Dendritic cell treated with granulocyte-macrophage colony-stimulating factor and Interleukin-4, amounts not matched to agents 40 ng/mL and 50 ng/mL, for 4 days (primary cell): ENCODE data around the gene SREBF1.

Source experiments
- H3K27ac Mint-ChIP-seq: one replicate; pipeline ENCODE4 v1.8.0; 2022; ENCODE audit warnings: mild to moderate bottlenecking, mixed read lengths
- H3K27me3 Mint-ChIP-seq: one replicate; pipeline ENCODE4 v1.8.0; 2022; ENCODE audit warnings: mild to moderate bottlenecking, mixed read lengths
- H3K36me3 Mint-ChIP-seq: one replicate; pipeline ENCODE4 v1.8.0; 2022; ENCODE audit warnings: low read depth, mixed read lengths
- H3K4me1 Mint-ChIP-seq: one replicate; pipeline ENCODE4 v1.8.0; 2022; ENCODE audit warnings: low read depth, mixed read lengths
- H3K4me3 Mint-ChIP-seq: one replicate; pipeline ENCODE4 v1.8.0; 2022; ENCODE audit warnings: mild to moderate bottlenecking, moderate library complexity, mixed read lengths
- H3K9me3 Mint-ChIP-seq: one replicate; pipeline ENCODE4 v1.8.0; 2022; ENCODE audit warnings: mixed read lengths
- intact Hi-C: fragments of 100-400 bp; cut with micrococcal nuclease; formaldehyde crosslinking; loops from one replicate; pipeline ENCODE4 v1.15.0; 2022

The SREBF1 gene

DNA sequence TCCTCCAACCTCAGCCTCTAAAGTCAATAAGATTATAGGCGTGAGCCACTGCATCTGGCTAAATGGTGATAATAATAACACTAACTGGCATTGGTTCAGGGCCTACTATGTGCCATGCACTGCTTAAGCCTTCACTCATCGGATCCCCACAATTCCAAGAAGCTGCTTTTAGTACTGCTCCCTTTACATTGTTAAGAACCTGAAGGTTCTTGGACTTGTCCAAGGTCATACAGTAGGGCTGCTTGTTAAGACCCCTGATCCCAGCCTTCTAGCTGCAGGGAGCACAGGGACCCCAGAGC is 6.6 kb downstream of the SREBF1 start:
- peaks cover 88% of the 10 kb centered on the region for H3K4me1 Mint-ChIP-seq
- no peaks in the 10 kb centered on the region for H3K9me3 Mint-ChIP-seq
- H3K27ac Mint-ChIP-seq: no peak overlapping the region
- H3K27me3 Mint-ChIP-seq: no peaks in the 10 kb centered on the region
- H3K36me3 Mint-ChIP-seq: peaks cover 89% of the 10 kb centered on the region
- intact Hi-C loops: no loop called here
- H3K4me3 Mint-ChIP-seq: no peak overlapping the region

GRCh38 chr17:17827826-17828621 is 8.8 kb downstream of the SREBF1 start:
- H3K4me3 Mint-ChIP-seq: no peak overlapping the region
- intact Hi-C loops: loop anchor here (10.0 kb wide), 2 partner anchors 143 to 207 kb away; partner anchors contain the start of genes ATPAF2, GID4 and RAI1
- H3K9me3 Mint-ChIP-seq: no peaks in the 10 kb centered on the region
- peaks cover 86% of the 10 kb centered on the region for H3K4me1 Mint-ChIP-seq
- peaks cover 70% of the 10 kb centered on the region for H3K36me3 Mint-ChIP-seq
- peak overlapping the region; percentile 74 for H3K27ac Mint-ChIP-seq
- no peaks in the 10 kb centered on the region for H3K27me3 Mint-ChIP-seq

- H3K36me3 Mint-ChIP-seq: peaks cover 72% of the 10 kb centered on the region
- peak overlapping the region; percentile 74 for H3K27ac Mint-ChIP-seq
- no peaks in the 10 kb centered on the region for H3K9me3 Mint-ChIP-seq
- intact Hi-C loops: loop anchor here (10.0 kb wide), 2 partner anchors 142 to 208 kb away; partner anchors contain the start of genes ATPAF2, GID4 and RAI1
- peaks cover 88% of the 10 kb centered on the region for H3K4me1 Mint-ChIP-seq
- peak overlapping the region; percentile 13 for H3K4me3 Mint-ChIP-seq
- H3K27me3 Mint-ChIP-seq: no peaks in the 10 kb centered on the region
Measured at GRCh38 chr17:17826942-17827785, 9.6 kb downstream of the SREBF1 start.

DNA sequence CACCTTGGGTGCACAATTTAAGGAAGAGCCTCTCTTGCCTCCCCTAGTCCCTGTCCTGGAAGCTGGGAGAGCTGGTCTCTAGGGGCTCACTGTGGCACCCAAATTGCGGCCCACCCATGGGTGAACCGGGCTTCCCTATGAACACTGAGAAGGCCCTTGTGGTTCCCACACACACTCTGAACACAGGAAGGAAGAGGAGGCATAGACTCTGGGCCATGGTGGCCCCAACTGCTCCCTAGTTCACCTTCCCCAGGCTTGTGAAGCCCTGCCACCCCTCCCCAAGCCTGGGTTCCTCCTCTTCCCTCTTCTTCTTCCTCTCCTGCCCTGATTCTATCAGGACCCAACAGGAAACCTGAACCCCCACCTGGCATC is 10.5 kb downstream of the SREBF1 start:
- Mint-ChIP-seq H3K9me3 (no peaks in the 10 kb centered on the region), H3K27me3 (no peaks in the 10 kb centered on the region), H3K36me3 (peaks cover 68% of the 10 kb centered on the region), H3K4me3 (peak overlapping the region; percentile 4), H3K4me1 (peaks cover 88% of the 10 kb centered on the region), H3K27ac (peak overlapping the region; percentile 74)
- intact Hi-C loops: loop anchor here (10.0 kb wide), 2 partner anchors 142 to 208 kb away; partner anchors contain the start of genes ATPAF2, GID4 and RAI1

DNA sequence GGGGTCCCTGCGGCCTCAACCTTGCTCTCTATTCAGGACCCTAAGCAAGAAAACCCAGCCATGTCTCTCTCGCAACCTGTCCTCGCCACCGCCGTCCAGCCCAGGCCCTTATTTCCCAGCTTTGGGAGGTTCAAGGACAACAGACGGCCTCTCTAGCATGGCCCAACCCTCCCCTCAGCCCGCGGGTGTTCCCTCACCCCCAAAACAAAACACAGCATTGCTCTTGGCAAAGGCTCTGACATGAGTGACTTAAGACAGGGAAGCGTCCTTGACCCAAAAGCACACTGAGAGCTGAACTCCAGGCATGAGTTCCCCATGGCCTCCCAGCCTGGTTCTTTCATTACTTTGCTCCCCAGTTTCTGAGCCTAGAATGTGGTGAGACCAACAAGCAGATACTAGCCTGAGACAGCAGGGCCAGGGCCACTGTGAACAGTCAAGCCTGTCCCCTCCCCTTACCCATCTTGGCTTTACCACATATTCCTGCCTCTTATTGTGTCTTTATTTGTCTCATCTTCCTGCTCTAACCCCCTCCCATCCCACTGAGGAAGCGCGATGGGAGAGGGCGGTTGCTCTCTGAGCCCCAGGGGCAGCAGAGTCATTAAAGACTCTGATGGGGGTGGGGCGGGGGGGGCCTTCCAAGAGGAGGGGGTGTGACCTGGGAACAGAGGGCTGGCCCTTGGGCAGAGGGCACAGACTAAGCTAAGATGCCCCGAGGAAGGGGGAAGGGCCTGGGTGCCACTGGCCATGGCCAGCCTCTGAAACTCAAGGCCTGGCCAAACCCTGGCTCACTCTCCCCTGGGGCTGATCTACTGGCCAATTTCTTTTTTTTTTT is 11.8 kb downstream of the SREBF1 start:
- Mint-ChIP-seq H3K9me3 (no peaks in the 10 kb centered on the region), H3K4me1 (peaks cover 88% of the 10 kb centered on the region), H3K36me3 (peaks cover 68% of the 10 kb centered on the region), H3K4me3 (peak overlapping the region; percentile 67), H3K27ac (peak overlapping the region; percentile 74), H3K27me3 (no peaks in the 10 kb centered on the region)
- intact Hi-C loops: loop anchor here (2.0 to 10.0 kb wide), 3 partner anchors 16 to 210 kb away; partner anchors contain the start of genes ATPAF2, GID4 and RAI1

DNA sequence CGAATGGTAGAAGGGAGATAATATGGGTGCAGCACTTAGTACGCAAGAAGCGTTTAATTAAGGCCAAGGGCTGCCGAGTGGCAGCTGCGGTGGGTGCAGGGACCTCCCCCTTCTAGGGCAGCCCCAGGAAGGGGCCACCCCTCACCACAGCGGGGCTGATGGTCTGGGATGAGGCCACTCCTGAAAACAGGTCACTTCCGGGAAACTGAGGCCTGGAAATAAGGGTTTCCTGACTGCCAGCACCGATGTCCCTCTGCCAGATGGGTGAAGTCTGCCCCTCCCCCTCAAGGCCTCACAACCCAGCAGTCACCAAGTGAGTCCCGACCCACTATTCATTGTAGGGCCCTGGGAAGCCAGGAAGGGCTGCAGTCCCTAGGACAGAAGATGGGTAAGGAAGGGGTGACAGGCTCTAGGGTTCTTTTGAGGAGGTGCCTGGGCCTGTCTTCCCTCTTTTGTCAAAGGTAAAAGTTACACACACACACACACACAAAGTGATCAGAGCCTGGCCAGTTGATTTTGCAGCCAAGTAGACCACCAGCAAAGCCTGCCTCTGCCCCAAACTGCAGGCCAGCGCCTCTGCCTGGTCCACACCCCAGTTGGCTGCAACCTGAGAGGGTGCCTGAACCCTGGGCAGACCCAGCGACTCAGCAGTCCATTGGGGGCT is 12.5 kb downstream of the SREBF1 start:
- Mint-ChIP-seq H3K27me3 (no peaks in the 10 kb centered on the region), H3K27ac (peak overlapping the region; percentile 74), H3K9me3 (no peaks in the 10 kb centered on the region), H3K36me3 (peaks cover 68% of the 10 kb centered on the region), H3K4me3 (peak overlapping the region; percentile 67), H3K4me1 (peaks cover 88% of the 10 kb centered on the region)
- intact Hi-C loops: loop anchor here (2.0 to 10.0 kb wide), 3 partner anchors 17 to 211 kb away; partner anchors contain the start of genes ATPAF2, GID4 and RAI1

DNA sequence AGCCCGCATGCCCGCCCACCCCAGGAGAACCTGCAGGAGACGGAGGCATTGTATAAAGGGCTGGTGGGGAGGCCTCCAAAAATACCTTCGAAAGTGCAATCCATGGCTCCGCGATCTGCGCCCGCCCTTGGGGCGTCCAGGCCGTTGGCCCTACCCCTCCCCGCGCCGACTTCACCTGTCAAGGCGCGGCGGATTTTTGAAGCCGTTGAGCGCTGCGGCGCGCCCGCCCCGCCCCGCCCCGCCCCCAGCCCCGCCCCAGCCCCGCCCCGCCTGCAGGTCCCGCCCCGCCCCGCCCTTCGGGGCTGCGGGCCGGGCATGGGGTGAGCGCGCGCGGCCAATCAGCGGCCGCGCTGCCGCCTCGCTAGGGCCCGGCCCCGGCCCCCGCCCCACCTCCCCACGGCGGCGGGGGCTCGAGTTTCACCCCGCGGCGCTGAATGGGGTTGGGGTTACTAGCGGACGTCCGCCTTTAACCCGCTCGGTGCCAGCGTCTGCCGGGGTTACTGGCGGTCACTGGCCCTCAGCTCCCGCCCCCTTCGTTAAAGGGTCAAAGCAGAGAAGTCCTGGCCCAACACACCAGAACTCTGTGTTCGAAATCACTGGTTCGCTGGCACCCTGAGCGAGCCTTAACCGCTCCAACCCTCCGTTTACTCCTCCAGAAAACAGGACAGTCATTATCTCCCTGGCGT is 13.2 kb downstream of the SREBF1 start:
- Mint-ChIP-seq H3K27me3 (no peaks in the 10 kb centered on the region), H3K9me3 (no peaks in the 10 kb centered on the region), H3K36me3 (peaks cover 68% of the 10 kb centered on the region), H3K27ac (peak overlapping the region; percentile 74), H3K4me3 (peak overlapping the region; percentile 67), H3K4me1 (peaks cover 91% of the 10 kb centered on the region)
- intact Hi-C loops: loop anchor here (2.0 to 10.0 kb wide), 3 partner anchors 17 to 211 kb away; partner anchors contain the start of genes ATPAF2, GID4 and RAI1

- no peaks in the 10 kb centered on the region for H3K27me3 Mint-ChIP-seq
- peak overlapping the region; percentile 41 for H3K27ac Mint-ChIP-seq
- H3K36me3 Mint-ChIP-seq: peaks cover 68% of the 10 kb centered on the region
- peak overlapping the region; percentile 60 for H3K4me3 Mint-ChIP-seq
- intact Hi-C loops: loop anchor here (10.0 kb wide), 2 partner anchors 138 to 212 kb away; partner anchors contain the start of genes ATPAF2, GID4 and RAI1
- no peaks in the 10 kb centered on the region for H3K9me3 Mint-ChIP-seq
- peaks cover 87% of the 10 kb centered on the region for H3K4me1 Mint-ChIP-seq
Measured at GRCh38 chr17:17822616-17823015, 14.2 kb downstream of the SREBF1 start.

GRCh38 chr17:17822189-17822588 is 14.6 kb downstream of the SREBF1 start:
- Mint-ChIP-seq H3K4me3 (peak overlapping the region; percentile 60), H3K27ac (peak overlapping the region; percentile 41), H3K36me3 (peaks cover 68% of the 10 kb centered on the region), H3K9me3 (no peaks in the 10 kb centered on the region), H3K4me1 (peaks cover 84% of the 10 kb centered on the region), H3K27me3 (no peaks in the 10 kb centered on the region)
- intact Hi-C loops: loop anchor here (10.0 kb wide), 2 partner anchors 137 to 213 kb away; partner anchors contain the start of genes ATPAF2, GID4 and RAI1

DNA sequence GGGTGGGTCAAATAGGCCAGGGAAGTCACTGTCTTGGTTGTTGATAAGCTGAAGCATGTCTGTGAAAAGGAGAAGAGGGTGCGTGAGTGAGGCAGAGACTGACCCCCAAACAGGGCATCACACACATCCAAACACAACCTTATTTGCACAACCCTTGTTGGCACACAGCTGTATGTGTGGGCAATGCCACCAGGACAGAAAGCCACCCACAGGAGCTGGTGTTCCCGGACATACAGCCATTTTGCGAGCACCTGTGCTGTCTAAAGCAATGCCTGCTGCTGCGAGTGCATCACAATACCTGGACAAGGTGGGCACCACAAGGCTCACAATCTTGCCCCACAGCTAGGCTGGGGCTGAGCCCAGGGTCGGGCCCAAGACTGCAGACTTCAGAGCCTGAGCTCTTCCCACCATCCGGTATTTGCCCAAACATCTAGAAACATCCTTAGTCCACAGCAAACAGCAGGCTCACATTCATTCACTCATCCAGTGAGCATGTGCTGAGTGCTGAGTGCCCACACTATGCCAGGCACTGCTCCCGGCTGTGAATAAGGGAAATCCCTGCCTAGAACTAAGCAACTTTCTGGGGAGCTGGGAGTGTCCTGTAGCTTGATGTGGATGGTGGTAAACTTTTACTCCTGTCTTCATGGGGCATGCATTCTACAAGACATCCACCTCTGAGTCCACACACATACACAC is 16.2 kb downstream of the SREBF1 start:
- H3K4me3 Mint-ChIP-seq: no peak overlapping the region

DNA sequence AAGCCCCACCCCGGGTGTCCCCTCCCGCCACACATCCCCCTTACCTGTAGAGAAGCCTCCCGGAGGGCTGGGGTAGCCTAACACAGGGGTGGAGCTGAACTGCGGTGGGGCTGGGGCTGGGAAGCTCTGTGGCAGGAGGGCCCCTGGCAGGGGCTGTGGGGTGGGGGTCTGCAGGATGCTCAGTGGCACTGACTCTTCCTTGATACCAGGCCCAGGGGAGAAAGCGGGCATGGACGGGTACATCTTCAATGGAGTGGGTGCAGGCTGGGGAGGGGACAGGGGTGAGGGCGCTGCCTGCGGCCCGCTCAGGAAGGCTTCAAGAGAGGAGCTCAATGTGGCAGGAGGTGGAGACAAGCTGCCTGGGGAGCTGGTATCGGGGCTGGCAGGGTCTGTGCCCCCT is 16.7 kb downstream of the SREBF1 start:
- H3K9me3 Mint-ChIP-seq: no peaks in the 10 kb centered on the region
- H3K4me1 Mint-ChIP-seq: peaks cover 76% of the 10 kb centered on the region
- H3K36me3 Mint-ChIP-seq: peaks cover 74% of the 10 kb centered on the region
- H3K27ac Mint-ChIP-seq: no peak overlapping the region
- no peaks in the 10 kb centered on the region for H3K27me3 Mint-ChIP-seq
- no peak overlapping the region for H3K4me3 Mint-ChIP-seq
- intact Hi-C loops: loop anchor here (10.0 kb wide), 2 partner anchors 135 to 215 kb away; partner anchors contain the start of genes ATPAF2, GID4 and RAI1

More for the DNA sequence above, 16.2 kb downstream of the SREBF1 start:
- Mint-ChIP-seq H3K4me1 (peaks cover 80% of the 10 kb centered on the region), H3K27ac (no peak overlapping the region), H3K9me3 (no peaks in the 10 kb centered on the region), H3K27me3 (no peaks in the 10 kb centered on the region), H3K36me3 (peaks cover 69% of the 10 kb centered on the region)
- intact Hi-C loops: loop anchor here (10.0 kb wide), 2 partner anchors 136 to 214 kb away; partner anchors contain the start of genes ATPAF2, GID4 and RAI1

DNA sequence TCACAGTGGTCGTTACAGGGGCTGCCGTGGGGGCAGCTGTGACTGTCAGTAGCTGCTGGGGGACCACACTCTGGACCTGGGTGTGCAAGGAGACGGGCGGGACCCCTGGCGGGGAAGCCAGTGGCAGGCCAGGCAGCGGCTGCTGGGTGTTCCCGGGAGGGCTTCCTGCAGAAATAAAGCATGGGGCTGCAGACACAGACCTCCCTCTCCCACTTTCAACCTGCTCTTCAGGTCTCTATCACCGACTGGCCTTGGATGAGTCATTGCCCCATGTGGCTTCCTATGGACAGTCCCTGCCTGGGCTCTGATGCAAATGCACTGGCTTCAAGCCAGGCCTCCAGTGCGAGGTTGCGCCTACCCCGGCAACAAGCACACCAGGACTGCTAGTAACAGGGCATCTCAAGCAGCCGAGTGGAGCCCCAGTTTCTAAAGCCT is 17.2 kb downstream of the SREBF1 start:
- no peak overlapping the region for H3K4me3 Mint-ChIP-seq
- no peaks in the 10 kb centered on the region for H3K27me3 Mint-ChIP-seq
- no peak overlapping the region for H3K27ac Mint-ChIP-seq
- peaks cover 72% of the 10 kb centered on the region for H3K4me1 Mint-ChIP-seq
- H3K9me3 Mint-ChIP-seq: no peaks in the 10 kb centered on the region
- peaks cover 79% of the 10 kb centered on the region for H3K36me3 Mint-ChIP-seq
- intact Hi-C loops: no loop called here
